Measurements from ENCODE around the gene CLDN12. TPM values are rescaled to one million over a fixed set of nuclear protein-coding genes. Genes with fewer than 3 reads are reported as not detected.

CLDN12 gene
- total RNA-seq, result 32.0 and 40.1 TPM in 2 replicates

DNA sequence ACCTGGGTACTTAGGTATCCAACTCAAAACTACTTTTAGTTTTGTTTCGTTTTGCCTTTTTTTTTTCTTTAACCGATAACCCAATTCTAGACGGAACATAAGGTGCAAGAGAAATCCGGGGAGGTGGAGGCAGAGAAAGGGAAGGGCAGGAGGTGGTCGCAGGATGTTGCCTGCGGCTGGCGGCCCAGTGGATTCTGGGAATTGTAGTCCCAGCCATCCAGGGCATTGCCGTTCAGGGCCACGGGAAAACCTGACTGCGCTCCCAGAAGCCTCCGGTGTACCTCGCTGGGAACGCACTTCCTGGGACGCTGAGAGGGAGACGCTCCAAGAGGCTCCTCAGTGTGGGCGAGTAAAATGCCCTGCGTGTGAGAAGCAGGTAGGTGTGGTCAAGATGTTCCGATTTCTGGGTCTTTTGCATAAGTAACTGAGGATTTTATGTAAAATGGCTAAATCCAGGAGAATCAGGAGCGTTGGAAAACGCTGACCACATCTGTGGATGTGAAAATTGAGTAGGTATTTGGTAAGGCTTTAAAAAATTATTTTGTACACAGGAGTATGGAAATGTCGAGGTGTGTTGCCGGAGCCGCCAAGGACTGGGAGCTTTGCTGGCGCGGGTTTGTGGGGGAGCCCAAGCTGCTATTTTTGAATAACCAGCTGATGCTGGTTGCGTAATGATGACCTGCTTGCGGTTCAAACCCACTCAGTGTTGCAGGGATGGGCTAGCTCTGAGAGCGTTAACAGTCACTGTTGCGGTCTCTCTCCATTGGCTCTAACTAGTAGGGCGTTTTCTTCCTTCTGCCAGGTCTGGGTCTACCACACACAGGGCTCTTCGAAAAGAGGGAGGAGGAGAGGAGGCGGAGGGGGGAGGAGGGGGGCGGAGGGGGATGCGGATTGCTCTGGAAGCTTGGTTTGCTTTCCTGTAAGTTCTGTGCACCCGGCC is at the start of gene CLDN12:
Gene CLDN12, plus strand, starts transcription at position 288 of the 940 bp plus-strand sequence. CDS start 9,216 bp downstream, outside the sequence.

Other genes with a start within 250 kb of the CLDN12 start
- 83.1 and 152 TPM in 2 replicates for gene STEAP1, start 249.0 kb upstream of the CLDN12 start, total RNA-seq
- 17.3 and 23.5 TPM in 2 replicates for gene STEAP2, start 191.7 kb upstream of the CLDN12 start, total RNA-seq
- 7.7 and 8.8 TPM in 2 replicates for gene CFAP69, start 158.3 kb upstream of the CLDN12 start, total RNA-seq
- under 0.01 and 0.20 TPM in 2 replicates for gene FAM237B, start 82.2 kb upstream of the CLDN12 start, total RNA-seq
- 12.5 and 15.4 TPM in 2 replicates for gene GTPBP10, start 56.7 kb upstream of the CLDN12 start, total RNA-seq
- not detected in 2 replicates for gene PTTG1IP2, start 66.2 kb downstream of the CLDN12 start, total RNA-seq
- gene CDK14, start 192.9 kb downstream of the CLDN12 start, total RNA-seq, result 30.5 and 42.8 TPM in 2 replicates

Data from subcutaneous preadipocyte (primary cell).